Stimulated activated CD8-positive, alpha-beta memory T cell treated with anti-CD3 and anti-CD28 coated beads, Interleukin-2, amount 100 ng/mL, for 1 hour (primary cell): ENCODE measurements around the gene DR1.

Experiments used
- DNase-seq, 2 donors: peaks; one replicate each; pipeline ENCODE4 v3.0.0-alpha.2; 2020; ENCODE audit warnings: low read depth in 2 of 2

DR1 gene

GRCh38 chr1:93345633-93346420, at the start of gene DR1:
Gene DR1 (plus strand): TSS chr1:93345907. CDS start chr1:93346646, 739 bp downstream.
- peak; percentile 80 to 82 for DNase-seq

DNA sequence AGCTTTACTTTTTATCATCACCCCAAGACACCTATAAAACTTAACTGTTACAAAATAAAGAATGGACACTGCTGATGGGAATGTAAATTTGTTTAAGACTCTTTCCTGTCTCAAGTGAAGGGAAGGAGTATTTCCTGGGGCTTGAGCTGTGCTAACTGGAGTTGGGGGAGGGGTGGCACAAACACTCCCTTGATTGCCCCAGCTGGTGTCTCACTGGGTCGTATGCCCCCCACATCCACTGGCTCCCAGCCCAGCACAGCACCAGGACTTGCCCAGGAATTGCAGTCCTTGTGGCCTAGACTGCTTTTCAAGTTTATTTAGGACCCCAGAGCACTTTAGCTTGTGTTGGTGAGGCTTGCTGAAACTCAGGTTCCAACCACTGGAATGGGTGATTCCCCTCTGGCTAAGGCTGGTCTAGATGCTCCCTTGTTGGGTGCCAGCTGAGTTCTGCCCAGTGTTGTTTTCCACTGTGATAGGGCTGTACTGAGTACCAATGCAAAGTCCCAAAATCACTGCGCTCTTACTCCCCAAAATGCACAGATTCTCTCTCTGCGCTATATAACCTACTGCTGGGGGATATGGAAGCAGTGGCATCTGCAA, 49.1 kb upstream of the DR1 start:
- DNase-seq = no peak

GRCh38 chr1:93301131-93301530, 44.6 kb upstream of the DR1 start:
- DNase-seq = no peak

DNA sequence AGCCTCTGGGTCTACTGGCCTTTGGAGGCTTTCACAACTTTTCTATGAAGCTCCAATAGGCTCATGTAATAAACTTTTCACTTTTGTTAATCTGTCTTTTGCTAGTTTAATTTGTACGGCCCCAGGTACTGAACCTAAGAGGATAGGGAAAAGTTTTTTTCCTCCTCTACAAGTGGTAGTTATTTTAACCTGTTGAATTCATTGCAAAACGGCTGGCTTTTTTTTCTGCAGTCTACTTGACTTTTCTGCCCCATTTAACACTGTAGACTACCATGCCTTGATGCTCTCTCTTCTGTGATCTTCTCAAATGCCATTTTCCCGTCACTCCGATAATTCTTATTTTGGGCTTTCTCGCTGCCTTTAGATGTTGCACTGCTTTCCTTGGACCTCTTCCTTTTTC, 43.6 kb upstream of the DR1 start:
- DNase-seq = no peak

- DNase-seq = peak; percentile 1 to 9
These were observed 41.0 kb upstream of the DR1 start for GRCh38 chr1:93304716-93305138.

DNA sequence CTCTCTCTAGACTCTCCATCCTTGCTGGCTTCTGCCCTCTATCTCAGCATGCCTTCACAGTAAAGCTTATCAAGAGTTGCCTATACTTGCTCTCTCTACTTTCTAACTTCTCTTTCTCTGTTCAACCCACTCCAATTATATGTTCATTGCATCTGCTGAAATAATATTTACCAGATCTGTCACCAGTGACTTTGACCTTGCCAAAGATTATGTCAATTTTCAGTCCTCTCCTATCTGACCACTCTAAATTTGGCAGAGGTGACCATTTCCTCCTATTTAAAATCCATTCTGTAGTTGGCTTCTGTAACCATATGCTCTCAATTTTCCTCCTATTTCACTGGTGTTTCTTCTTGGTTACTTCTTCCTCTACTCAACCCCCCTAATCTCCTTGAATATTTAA, 38.8 kb upstream of the DR1 start:
- DNase-seq = no peak

DNA sequence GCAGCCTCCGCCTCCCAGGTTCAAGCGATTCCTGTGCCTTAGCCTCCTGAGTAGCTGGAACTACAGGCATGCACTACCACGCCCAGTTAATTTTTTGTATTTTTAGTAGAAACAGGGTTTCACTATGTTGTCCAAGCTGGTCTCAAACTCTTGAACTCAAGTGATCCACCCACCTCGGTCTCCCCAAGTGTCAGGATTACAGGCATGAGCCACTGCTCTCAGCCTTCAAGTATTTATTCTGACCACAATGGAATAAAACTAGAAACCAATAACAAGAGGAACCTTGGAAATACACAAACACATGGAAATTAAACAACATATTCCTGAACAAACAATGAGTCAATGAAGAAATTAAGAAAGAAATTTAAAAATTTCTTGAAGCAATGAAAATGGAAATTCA, 32.7 kb upstream of the DR1 start:
- DNase-seq = no peak

GRCh38 chr1:93317207-93317606, 28.5 kb upstream of the DR1 start:
- no peak for DNase-seq

DNA sequence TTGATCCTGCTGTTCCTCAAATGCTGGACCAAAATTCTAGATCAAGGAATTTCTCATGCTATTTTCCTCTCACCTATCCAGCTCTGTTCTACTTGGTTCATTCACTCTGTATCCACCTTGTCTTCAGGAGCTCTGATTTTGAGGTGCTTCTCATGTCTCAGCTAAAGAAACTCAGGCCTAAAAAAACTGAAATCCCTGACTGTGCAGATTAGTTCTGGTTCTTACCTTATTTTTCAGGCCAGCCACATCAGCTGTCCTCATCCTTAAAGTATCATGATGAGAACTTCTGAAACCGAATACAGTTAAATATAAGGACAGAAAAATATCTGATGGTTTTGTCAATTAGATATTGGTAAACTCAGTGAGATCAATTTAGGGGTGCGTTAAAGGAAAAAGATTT, 27.8 kb upstream of the DR1 start:
- DNase-seq = no peak

DNA sequence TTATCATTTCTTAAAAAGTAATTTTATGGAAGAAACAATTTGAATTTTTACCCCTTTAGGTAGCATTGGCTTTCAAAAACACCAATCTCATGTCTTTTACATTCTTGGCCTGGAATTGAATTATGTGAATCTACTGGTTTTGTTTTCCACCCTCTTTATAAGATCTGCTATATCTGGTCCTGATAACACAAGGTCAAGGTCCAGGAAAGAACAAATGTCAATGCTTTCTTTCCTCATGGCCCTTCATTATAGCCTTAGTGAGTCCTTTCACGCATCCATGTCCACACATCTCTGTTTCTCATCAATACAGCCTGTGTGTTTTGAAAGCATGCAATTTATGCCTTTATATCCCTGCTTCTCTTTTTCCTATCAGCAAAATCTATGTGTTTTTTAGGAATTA, 24.0 kb upstream of the DR1 start:
- no peak for DNase-seq

DNA sequence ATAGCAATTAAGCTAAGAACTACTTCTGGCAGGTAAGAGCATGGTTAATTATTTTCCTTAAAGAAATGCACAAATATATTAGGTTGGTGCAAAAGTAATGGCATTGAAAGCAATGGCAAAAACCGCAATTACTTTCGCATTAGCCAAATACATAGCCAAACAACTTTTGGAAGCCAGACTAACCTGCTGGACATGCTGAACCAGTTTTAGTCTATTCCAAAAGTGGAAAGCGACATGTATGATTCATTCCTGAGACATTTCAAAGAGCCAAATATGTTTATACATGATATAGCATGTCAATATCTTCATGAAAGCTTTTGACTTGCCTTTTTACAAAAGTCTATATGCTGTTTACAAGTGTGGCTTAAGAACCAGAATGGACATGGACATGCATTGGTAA, 23.4 kb upstream of the DR1 start:
- no peak for DNase-seq

DNA sequence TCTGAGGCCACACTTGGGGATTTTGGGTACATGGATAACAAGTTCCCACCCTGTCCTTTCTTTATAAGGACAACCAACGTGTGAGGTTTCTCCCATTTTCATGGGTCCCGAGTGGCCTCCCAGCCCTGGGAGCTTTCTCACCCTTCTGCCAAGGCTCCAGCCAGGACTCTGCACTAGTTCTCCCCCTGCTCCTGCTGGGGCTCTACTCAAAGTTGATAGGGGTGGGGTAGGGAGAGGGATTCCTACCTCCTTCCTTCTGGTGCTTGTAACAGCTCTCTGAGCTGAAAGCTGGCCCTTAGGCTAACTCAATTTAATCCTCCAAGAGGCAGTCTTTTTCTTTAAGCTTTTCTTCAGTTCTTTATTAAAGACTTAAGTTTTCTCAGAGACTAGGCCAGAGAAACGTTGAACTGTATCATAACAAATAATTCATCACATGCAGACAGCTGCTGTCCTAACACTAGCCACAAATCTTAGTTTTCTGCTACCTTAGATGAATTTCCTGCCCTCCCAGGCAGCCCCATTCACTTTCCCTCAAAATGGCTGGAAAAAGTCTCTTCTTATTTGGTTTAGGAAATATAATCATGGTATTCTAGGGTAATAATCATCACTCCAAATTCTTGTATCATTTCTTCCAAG, 22.4 kb upstream of the DR1 start:
- no peak for DNase-seq

DNA sequence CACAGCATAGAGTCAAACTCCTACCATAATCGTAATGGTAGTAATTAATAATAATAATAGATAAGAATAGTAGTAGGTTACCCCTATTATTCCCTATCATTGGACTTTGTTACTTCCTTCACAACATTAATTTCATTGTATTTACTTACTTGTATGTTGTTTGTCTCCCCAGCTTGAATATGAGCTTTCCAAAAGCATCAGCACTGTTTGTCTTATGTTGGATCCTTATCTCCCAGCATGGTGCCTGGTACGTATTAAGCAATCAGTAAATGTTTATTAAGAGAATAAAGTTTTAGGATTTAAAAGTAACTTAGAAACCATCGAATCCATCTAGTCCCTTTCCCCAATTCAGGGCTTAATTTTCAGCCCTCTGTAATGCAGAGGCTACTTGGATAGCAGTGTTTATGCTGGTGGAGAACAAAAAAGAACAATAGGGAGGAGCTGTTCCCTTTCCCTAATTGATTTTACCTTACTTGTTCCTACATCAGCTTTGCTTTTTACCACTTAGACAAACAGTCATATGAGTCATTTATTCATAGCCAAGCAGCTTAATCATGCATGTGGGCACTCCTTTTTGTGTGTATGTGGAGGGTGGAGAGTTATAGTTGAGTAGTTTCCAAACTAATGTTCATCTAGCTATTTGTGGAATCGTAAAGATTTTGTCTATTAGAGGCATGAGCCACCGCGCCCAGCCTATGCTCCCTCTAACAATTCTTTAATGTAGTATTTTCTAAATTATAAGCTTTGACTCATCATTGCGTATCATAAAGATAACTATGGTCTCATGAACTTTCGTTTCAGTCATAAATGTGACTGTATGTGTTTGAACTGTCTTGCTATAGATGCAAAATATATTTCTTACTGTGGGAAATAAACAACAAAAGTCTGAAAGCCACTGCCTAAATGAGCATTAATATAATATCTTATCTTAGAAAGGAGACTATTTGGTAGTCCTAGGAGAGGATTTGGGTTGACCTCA, 20.9 kb upstream of the DR1 start:
- no peak for DNase-seq

DNA sequence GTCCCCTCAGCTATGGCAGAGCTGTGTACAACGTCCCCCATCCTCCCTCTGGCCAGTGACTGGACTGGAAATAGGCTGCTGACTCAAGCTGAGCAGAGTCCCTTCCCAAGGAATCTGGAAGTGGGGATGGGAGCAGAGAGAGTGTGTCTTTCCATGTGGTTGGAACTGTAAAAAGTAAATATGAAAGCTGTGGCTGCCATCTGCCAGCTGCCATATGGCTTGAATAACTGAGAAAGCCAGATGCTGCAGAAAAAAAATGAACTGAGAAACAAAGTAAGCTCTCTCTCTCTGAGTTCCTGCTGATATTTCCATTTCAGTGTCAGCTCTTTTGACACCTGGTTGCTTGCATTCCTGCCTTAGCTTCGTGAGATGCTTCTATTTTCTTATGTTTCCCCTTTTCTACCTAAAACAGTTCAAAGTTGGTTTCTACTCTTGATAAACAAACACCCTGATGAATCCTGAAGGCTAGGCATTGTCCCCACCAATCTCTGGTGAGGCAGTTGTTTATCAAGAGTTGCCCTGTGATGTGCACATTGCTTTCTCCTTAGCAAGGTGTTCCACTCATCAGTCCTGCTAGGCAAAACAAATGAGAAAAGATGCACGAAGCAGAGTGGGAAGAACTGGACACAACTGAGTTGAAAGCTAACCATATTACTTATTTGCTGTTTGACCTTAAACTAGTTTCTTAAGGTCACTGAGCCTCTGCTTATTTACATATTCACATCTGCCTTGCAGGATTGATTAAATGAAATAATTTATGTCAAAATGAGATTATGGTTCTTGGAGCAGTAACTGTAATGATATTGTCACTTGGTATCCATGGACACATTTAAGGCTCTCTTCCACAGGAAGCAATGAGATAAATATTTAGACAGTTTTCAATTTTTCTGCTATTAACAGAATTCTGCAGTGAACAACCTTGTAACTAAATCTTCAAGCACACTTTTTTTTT, 16.6 kb upstream of the DR1 start:
- no peak for DNase-seq

GRCh38 chr1:93330196-93330595, 15.5 kb upstream of the DR1 start:
- no peak for DNase-seq

GRCh38 chr1:93330617-93331016, 15.1 kb upstream of the DR1 start:
- DNase-seq = no peak

- DNase-seq = no peak
These were observed 14.3 kb upstream of the DR1 start for GRCh38 chr1:93331412-93331811.

- DNase-seq = no peak
These were observed 13.3 kb upstream of the DR1 start for GRCh38 chr1:93332368-93332767.

DNA sequence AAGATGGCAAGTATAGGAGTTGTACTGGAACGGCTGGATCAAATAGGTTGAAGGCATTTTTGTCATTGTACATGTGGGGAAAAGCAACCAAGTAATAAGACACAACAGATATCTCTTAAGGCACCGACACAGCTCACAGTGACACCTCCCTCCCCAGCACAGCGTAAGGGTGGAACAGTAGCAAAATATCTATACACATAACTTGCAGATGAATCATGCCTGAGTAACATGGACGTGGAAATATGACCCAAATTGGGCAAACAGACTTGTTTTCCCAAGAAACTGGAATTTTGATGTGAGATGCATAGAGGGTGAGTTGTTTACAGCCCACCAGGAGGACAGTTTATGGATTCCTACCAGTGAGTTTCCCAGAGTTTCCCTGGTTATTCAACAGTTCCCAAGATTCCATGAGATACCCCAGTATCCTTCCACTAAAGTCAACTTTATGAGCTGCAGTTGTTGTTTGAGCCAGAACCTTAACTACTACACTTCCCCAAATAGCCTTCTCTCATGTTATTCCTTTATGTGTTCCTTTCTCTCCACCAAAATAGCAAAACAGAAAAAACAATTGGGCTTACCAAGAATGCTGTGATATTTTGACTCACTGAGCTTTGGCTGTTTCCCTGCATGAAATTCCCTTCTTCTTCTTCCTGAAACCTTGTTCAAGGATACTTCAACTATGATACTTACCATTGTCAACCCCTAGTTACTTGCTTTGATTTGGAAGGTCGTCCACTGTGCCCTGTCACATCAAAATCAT, 7.1 kb upstream of the DR1 start:
- no peak for DNase-seq

DNA sequence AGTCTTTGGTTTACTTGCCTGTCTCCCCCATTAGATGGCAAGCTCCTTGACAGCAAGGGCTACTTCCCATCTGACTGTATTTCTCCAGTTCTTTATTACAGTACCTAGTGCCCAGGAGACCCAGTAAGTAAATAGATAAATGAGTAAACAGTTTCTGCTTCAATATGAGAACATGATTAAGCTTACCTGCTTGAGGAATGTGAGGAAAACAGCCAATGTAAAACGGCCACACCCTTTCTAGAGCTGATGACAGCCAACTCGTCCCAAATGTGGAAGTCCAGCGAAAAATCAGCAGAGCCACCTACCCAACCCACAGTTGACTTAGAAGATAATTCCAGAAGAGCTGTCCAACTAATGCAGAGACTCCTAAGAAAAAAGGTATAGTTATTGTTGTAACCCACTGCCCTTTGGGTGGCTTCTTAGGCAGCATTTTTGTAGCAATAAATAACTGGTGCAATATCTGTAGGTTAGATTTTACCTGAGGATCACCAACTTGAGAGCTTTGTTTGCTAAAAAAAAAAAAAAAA, 6.5 kb upstream of the DR1 start:
- no peak for DNase-seq
